GM12864 (cell line): Measurements from ENCODE around the gene ZNF791.

Experiments
- DNase-seq: peaks from one replicate; pipeline ENCODE4 v3.0.0-alpha.2; 2011; ENCODE audit warnings: low read depth
- H3K4me3 ChIP-seq: 2 replicates; pipeline ENCODE4 v1.5.1; 2011; ENCODE audit warnings: mild to moderate bottlenecking, low read depth, low read length, control low read depth
- TF ChIP-seq, protein P1 (sequence below): IDR thresholded peaks from 2 replicates; pipeline ENCODE4 v1.5.1; 2011; ENCODE audit warnings: low read depth, mild to moderate bottlenecking, moderate library complexity, low read length, control low read depth, inconsistent platforms; ENCODE audit errors: missing control alignments

The ZNF791 gene

GRCh38 chr19:12647047-12647446 lies 36.3 kb downstream of the ZNF791 start:
- no peak for DNase-seq
- no peak overlapping the region for H3K4me3 ChIP-seq
- TF ChIP-seq, protein P1, sequence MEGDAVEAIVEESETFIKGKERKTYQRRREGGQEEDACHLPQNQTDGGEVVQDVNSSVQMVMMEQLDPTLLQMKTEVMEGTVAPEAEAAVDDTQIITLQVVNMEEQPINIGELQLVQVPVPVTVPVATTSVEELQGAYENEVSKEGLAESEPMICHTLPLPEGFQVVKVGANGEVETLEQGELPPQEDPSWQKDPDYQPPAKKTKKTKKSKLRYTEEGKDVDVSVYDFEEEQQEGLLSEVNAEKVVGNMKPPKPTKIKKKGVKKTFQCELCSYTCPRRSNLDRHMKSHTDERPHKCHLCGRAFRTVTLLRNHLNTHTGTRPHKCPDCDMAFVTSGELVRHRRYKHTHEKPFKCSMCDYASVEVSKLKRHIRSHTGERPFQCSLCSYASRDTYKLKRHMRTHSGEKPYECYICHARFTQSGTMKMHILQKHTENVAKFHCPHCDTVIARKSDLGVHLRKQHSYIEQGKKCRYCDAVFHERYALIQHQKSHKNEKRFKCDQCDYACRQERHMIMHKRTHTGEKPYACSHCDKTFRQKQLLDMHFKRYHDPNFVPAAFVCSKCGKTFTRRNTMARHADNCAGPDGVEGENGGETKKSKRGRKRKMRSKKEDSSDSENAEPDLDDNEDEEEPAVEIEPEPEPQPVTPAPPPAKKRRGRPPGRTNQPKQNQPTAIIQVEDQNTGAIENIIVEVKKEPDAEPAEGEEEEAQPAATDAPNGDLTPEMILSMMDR, result no peak

DNA sequence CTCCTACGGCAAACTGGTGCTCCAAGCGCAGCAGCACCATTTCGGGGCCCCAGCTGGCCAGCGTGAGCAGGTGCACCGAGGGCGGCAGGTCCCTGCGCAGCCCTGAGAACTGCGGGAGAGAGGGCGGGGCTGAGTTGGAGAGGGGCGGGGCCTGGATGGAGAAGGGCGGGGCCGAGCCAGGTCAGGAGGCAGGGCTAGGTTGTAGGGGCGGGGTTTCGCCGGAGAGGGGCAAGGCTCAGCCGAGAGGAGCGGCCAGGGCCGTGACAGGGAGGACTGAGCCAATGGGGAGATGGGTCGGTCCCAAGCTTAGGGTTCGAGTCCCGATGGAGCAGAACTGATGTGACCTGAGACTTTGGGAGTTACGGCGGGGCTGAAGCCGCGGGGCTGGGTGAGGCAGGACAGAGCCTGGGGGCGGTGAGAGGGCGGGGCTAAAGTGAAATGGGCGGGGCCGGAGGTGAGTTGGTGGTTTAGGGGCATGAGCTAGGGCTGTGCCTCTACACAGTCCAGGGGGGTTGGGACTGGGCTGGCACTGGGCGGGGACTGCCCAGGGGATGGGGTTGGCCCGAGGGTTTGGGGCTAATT lies 36.9 kb downstream of the ZNF791 start:
- DNase-seq, result no peak
- TF ChIP-seq, protein P1, result no peak
- H3K4me3 ChIP-seq, result no peak overlapping the region

GRCh38 chr19:12648088-12648487 lies 37.4 kb downstream of the ZNF791 start:
- DNase-seq, result no peak
- H3K4me3 ChIP-seq, result no peak overlapping the region

DNA sequence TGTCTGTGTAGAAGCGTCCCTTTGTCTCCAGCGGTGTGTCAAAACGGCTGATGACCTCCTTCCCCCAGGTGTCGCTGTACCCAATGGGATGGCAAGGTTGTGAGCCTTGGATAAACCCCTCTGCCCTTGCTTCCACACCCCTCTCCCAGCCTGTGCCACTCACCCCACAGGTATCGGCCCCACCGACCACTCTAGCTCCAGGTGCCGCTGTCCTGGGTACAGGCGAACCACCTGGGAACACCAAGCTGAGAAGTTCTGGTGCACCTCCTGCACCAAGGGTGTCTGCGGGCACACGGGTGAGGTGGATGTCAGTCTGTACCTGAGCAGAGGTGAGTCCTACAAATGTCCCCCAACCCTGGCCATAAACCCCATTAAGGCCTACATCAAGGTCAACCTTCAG lies 39.2 kb downstream of the ZNF791 start:
- H3K4me3 ChIP-seq, result no peak overlapping the region
- no peak for DNase-seq
- TF ChIP-seq, protein P1, result no peak

More at GRCh38 chr19:12648088-12648487, 37.4 kb downstream of the ZNF791 start:
- TF ChIP-seq, protein P1, result no peak

GRCh38 chr19:12652219-12652618 lies 41.5 kb downstream of the ZNF791 start:
- no peak for DNase-seq
- TF ChIP-seq, protein P1, result no peak
- no peak overlapping the region for H3K4me3 ChIP-seq

DNA sequence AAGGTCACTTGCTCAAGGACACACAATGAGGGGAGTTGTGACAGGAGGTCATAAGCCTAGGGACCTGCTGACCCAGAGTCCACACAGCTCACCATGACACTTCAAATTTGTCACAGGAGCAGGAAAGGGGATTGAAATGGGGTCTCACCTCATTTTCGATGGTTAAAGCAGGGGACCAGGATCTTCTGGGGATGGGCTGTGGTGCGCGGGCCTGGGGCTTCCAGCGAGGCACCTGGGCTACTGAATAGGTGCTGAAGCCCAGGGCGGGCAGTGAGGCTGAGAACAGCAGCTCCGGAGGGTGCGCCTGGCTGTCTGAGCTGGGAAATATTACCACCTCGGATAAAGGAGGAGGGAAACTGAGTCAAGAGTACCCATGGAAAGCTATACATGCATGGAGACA lies 44.8 kb downstream of the ZNF791 start:
- TF ChIP-seq, protein P1, result no peak
- DNase-seq, result no peak
- no peak overlapping the region for H3K4me3 ChIP-seq

DNA sequence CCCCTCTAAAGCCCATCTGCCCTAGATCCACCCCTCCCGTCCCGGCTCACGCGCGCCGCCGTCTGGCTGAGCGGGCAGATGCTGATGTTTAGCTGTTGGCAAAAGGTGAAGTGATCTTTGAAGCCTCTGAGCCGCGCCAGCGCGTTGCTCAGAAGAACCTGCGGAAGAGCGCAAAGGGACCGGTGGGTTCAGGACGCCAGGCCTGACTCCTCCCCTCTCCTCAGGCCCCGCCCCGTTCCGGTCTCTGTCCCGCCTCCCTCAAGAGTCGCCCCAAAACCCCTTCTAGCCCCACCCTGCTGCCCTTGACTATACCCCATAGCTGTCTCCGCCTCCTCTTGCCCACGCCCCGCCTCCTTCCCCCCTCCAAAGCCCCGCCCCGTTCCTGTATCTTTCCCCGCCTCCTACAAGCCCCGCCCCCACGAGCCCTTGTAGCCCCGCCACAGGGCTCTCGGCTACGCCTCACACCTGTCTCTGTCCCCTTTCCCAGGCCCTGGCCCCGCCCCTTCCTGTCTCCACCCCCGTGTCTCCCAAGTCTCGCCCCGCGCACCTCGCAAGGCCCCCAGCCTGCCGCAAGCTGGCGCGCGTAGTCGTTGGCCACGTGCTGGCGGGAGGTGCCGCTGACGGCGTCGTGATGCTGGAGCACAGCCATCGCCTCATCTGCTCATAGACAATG lies 46.3 kb downstream of the ZNF791 start:
- TF ChIP-seq, protein P1, result no peak
- no peak overlapping the region for H3K4me3 ChIP-seq
- DNase-seq, result no peak
